Thyroid gland (tissue), 4 donors: ENCODE measurements around the gene TGM2. TPM values are rescaled to one million over a fixed set of nuclear protein-coding genes. Genes with fewer than 3 reads are reported as not detected.
A peak's percentile ranks its signal among the peaks of the same experiment; 100 is the strongest.

Source experiments
- DNase-seq, 2 donors: peaks; one replicate each; pipeline ENCODE4 v3.0.0-alpha.2; 2019
- H3K27ac ChIP-seq, 3 donors: fragments of 200-600 bp; sonication (generic); 1 replicate in 2 of 3; 2 replicates in 1 of 3; pipeline ENCODE4 v1.5.1; 2016 to 2019; ENCODE audit warnings: mild to moderate bottlenecking in 1 of 3, moderate library complexity in 1 of 3
- H3K27me3 ChIP-seq: fragments of 200-600 bp; sonication (generic); one replicate; pipeline ENCODE4 v1.5.1; 2019
- H3K36me3 ChIP-seq, 2 donors: fragments of 200-600 bp; sonication (generic); one replicate each; pipeline ENCODE4 v1.5.1; 2016 to 2019
- H3K4me1 ChIP-seq, 2 donors: fragments of 200-600 bp; sonication (generic); one replicate each; pipeline ENCODE4 v1.5.1; 2017 to 2019
- H3K4me3 ChIP-seq, 3 donors: fragments of 200-600 bp; sonication (generic); replicated peaks in 1 of 3; 1 replicate in 2 of 3; 2 replicates in 1 of 3; pipeline ENCODE4 v1.5.1; 2016; ENCODE audit warnings: mild to moderate bottlenecking in 1 of 3
- H3K9me3 ChIP-seq: fragments of 200-600 bp; sonication (generic); one replicate; pipeline ENCODE4 v1.5.1; 2017
- CTCF ChIP-seq, 6 experiments: fragments of 200-600 bp in 3 of 6; fragments of 450-650 bp in 3 of 6; sonication (generic) in 3 of 6; IDR thresholded peaks; one replicate each; pipeline ENCODE4 v1.5.1; 2016 to 2019; ENCODE audit warnings: antibody characterized with exemption in 6 of 6, mild to moderate bottlenecking in 2 of 6, inconsistent platforms in 1 of 6, moderate library complexity in 1 of 6
- POLR2A ChIP-seq, 2 donors: fragments of 450-650 bp; IDR thresholded peaks; one replicate each; pipeline ENCODE4 v1.6.1; 2017; ENCODE audit warnings: antibody characterized with exemption in 2 of 2, mild to moderate bottlenecking in 2 of 2, moderate library complexity in 1 of 2
- WGBS, 2 donors: methylation state at CpG; one replicate each; pipeline ENCODE4 v1.1.5; 2017; 5-methylcytosine and 5-hydroxymethylcytosine counted together
- intact Hi-C: fragments of 100-400 bp; cut with DNase I; formaldehyde crosslinking; loops from one replicate; pipeline ENCODE4 v1.15.1; 2023
- total RNA-seq, 4 donors: library from RNA; depleted of rRNA; stranded (reverse); fragments of >200 nt; gene quantifications; one replicate each; pipeline ENCODE4 v1.2.3, GENCODE V29; 2016

Gene TGM2
- total RNA-seq, 4 donors from 2014 or later: 16.9 to 133 (median 18.4) TPM

- Histone ChIP-seq H3K27me3 (no peaks in the 10 kb centered on the region), H3K4me3 (no peak overlapping the region), H3K36me3 (no peaks in the 10 kb centered on the region), H3K27ac (no peak overlapping the region), H3K9me3 (no peaks in the 10 kb centered on the region), H3K4me1 (peaks cover 0 to 22% of the 10 kb centered on the region in 2 donors)
- TF ChIP-seq CTCF (IDR thresholded peaks at IDR 0.05): no peak
- TF ChIP-seq POLR2A (IDR thresholded peaks at IDR 0.05): no peak
- no peak for DNase-seq
- intact Hi-C loops: no loop called here
- 83 to 87% methylated on average over 15 to 20 of the region's 20 CpGs for WGBS, 2 donors
Measured at GRCh38 chr20:38146628-38147027, 18.4 kb downstream of the TGM2 start.

GRCh38 chr20:38146156-38146555 lies 18.9 kb downstream of the TGM2 start:
- Histone ChIP-seq H3K36me3 (no peaks in the 10 kb centered on the region), H3K27ac (no peak overlapping the region), H3K9me3 (no peaks in the 10 kb centered on the region), H3K4me3 (no peak overlapping the region), H3K4me1 (peaks cover 0 to 19% of the 10 kb centered on the region in 2 donors), H3K27me3 (no peaks in the 10 kb centered on the region)
- intact Hi-C loops: no loop called here
- WGBS, 2 donors: 91 to 92% methylated on average over 4 of the region's 4 CpGs
- no peak for TF ChIP-seq POLR2A (IDR thresholded peaks at IDR 0.05)
- no peak for TF ChIP-seq CTCF (IDR thresholded peaks at IDR 0.05)
- DNase-seq: no peak

GRCh38 chr20:38145729-38146075 lies 19.4 kb downstream of the TGM2 start:
- Histone ChIP-seq H3K9me3 (no peaks in the 10 kb centered on the region), H3K4me1 (peaks cover 0 to 19% of the 10 kb centered on the region in 2 donors), H3K27me3 (no peaks in the 10 kb centered on the region), H3K27ac (no peak overlapping the region), H3K4me3 (no peak overlapping the region), H3K36me3 (no peaks in the 10 kb centered on the region)
- 92 to 93% methylated on average over 4 of the region's 4 CpGs for WGBS, 2 donors
- intact Hi-C loops: no loop called here
- TF ChIP-seq CTCF (IDR thresholded peaks at IDR 0.05) (no peak), POLR2A (IDR thresholded peaks at IDR 0.05) (no peak)
- DNase-seq: no peak

GRCh38 chr20:38144974-38145728 lies 19.9 kb downstream of the TGM2 start:
- TF ChIP-seq CTCF (IDR thresholded peaks at IDR 0.05): no peak
- no peak for TF ChIP-seq POLR2A (IDR thresholded peaks at IDR 0.05)
- WGBS, 2 donors: 85 to 88% methylated on average over 9 of the region's 9 CpGs
- Histone ChIP-seq H3K9me3 (no peaks in the 10 kb centered on the region), H3K36me3 (no peaks in the 10 kb centered on the region), H3K27ac (peak overlapping the region in 2 of 3 donors; percentile 16 to 39), H3K4me1 (peaks cover 0 to 19% of the 10 kb centered on the region in 2 donors), H3K27me3 (no peaks in the 10 kb centered on the region), H3K4me3 (no peak overlapping the region)
- DNase-seq: no peak
- intact Hi-C loops: no loop called here

- Histone ChIP-seq H3K27ac (peak overlapping the region in 2 of 3 donors; percentile 16 to 39), H3K27me3 (no peaks in the 10 kb centered on the region), H3K4me1 (peaks cover 0 to 19% of the 10 kb centered on the region in 2 donors), H3K9me3 (no peaks in the 10 kb centered on the region), H3K4me3 (no peak overlapping the region), H3K36me3 (no peaks in the 10 kb centered on the region)
- WGBS, 2 donors: 82% methylated on average over 3 to 4 of the region's 5 CpGs
- no peak for TF ChIP-seq CTCF (IDR thresholded peaks at IDR 0.05)
- TF ChIP-seq POLR2A (IDR thresholded peaks at IDR 0.05): no peak
- intact Hi-C loops: no loop called here
- DNase-seq: no peak
Measured at GRCh38 chr20:38144598-38144973, 20.5 kb downstream of the TGM2 start.
